Kidney (tissue), 14 donors: ENCODE measurements around the gene EMSY. TPM values are rescaled to one million over a fixed set of nuclear protein-coding genes. Genes with fewer than 3 reads are reported as not detected.

Experiments
- DNase-seq, 5 donors: peaks; one replicate each; pipeline ENCODE4 v3.0.0-alpha.2; 2013 to 2020
- FAIRE-seq: peaks from 2 replicates; lab custom pipeline; 2012; peaks lifted over from hg19 to GRCh38; lab: Jason Lieb, UNC
- H3K27ac ChIP-seq, 2 donors: one replicate each; pipeline ENCODE4 v1.7.0; 2013; ENCODE audit warnings: low read depth in 2 of 2, low read length in 2 of 2, inconsistent platforms in 1 of 2
- H3K27me3 ChIP-seq: one replicate; pipeline ENCODE4 v1.7.1; 2013; ENCODE audit warnings: low read length, inconsistent platforms; ENCODE audit not compliant: control insufficient read depth, insufficient read depth
- H3K36me3 ChIP-seq, 3 donors: one replicate each; pipeline versions ENCODE4 v1.7.0 to v1.7.1; 2013; ENCODE audit warnings: low read length in 3 of 3, control low read depth in 1 of 3, inconsistent platforms in 1 of 3; ENCODE audit not compliant: insufficient read depth in 3 of 3, control insufficient read depth in 2 of 3
- H3K4me1 ChIP-seq, 3 donors: one replicate each; pipeline versions ENCODE4 v1.7.0 to v1.7.1; 2013; ENCODE audit warnings: low read length in 3 of 3, inconsistent platforms in 1 of 3, low read depth in 1 of 3; ENCODE audit not compliant: control insufficient read depth in 2 of 3, insufficient read depth in 2 of 3
- H3K4me3 ChIP-seq, 3 donors: one replicate each; pipeline versions ENCODE4 v1.7.0 to v1.8.1; 2013; ENCODE audit warnings: low read length in 3 of 3, control low read depth in 1 of 3, inconsistent platforms in 1 of 3
- H3K9ac ChIP-seq, 3 donors: one replicate each; pipeline versions ENCODE4 v1.7.0 to v1.7.1; 2013; ENCODE audit warnings: low read length in 3 of 3, control low read depth in 1 of 3, inconsistent platforms in 1 of 3
- H3K9me3 ChIP-seq, 3 donors: one replicate each; pipeline versions ENCODE4 v1.7.0 to v1.7.1; 2013; ENCODE audit warnings: low read length in 3 of 3, control low read depth in 1 of 3, inconsistent platforms in 1 of 3; ENCODE audit not compliant: control insufficient read depth in 2 of 3, insufficient read depth in 1 of 3
- intact Hi-C: fragments of 100-400 bp; cut with DNase I; formaldehyde crosslinking; loops from one replicate; pipeline ENCODE4 v1.11.1; 2022
- polyA plus RNA-seq: library from polyadenylated mRNA; stranded (reverse); fragments of 350-450 nt; fragmentation: Illumina TruSeq; extraction: RNeasy Lipid Tissue Mini Kit (QIAGEN cat#74804); gene quantifications from one replicate; pipeline ENCODE4 v1.2.3, GENCODE V29; 2014; ENCODE audit warnings: low read depth, low replicate concordance; ENCODE audit not compliant: insufficient read depth
- total RNA-seq: library from RNA; stranded (reverse); fragmentation: NEBNext Ultra II Directional; extraction: Animal tissue kit (Norgen Biotek cat#: 25700); gene quantifications from one replicate; pipeline ENCODE4 v1.2.1, GENCODE V29; 2021
- TF ChIP-seq, protein P1 (sequence below): IDR thresholded peaks from 3 replicates; pipeline ENCODE4 v1.5.1; 2012; ENCODE audit warnings: mild to moderate bottlenecking, moderate library complexity, borderline replicate concordance; ENCODE audit not compliant: insufficient read depth; ENCODE audit errors: extremely low read depth
- donor health status: control.
- donor health status: control.
- donor health status: control.
- donor health status: control.
- donor health status: control.
- donor health status: DM: yes; HTN: yes; CAD: no.
- donor health status: Normal renal cell carcinoma (clear cell type).

EMSY gene
- total and polyA plus RNA-seq, 2 donors from 2014 or later, result 7.5 to 22.2 TPM

DNA sequence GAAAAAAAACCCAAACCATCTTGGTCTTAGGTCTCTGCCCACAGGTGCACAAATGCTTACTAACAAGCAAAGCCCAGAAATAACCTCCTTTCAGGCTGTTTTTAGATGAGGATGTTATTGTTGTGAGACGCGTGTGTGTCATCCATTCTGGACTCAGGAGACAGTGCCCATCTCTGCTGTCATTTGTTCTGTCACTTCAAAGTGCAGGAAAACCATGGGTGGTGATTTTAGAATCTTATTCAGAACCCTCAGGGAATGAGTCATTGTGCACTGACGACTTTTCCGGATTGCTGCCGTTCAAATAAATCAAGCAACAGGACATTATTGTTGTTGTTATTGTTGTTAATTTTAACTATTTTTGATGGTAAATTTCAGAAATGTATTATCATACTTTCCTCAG lies 115.4 kb downstream of the EMSY start:
- TF ChIP-seq, protein P1, sequence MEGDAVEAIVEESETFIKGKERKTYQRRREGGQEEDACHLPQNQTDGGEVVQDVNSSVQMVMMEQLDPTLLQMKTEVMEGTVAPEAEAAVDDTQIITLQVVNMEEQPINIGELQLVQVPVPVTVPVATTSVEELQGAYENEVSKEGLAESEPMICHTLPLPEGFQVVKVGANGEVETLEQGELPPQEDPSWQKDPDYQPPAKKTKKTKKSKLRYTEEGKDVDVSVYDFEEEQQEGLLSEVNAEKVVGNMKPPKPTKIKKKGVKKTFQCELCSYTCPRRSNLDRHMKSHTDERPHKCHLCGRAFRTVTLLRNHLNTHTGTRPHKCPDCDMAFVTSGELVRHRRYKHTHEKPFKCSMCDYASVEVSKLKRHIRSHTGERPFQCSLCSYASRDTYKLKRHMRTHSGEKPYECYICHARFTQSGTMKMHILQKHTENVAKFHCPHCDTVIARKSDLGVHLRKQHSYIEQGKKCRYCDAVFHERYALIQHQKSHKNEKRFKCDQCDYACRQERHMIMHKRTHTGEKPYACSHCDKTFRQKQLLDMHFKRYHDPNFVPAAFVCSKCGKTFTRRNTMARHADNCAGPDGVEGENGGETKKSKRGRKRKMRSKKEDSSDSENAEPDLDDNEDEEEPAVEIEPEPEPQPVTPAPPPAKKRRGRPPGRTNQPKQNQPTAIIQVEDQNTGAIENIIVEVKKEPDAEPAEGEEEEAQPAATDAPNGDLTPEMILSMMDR, result no peak
- DNase-seq (peak in 1 of 5 donors; percentile 29), FAIRE-seq (no peak)
- H3K4me1 ChIP-seq, result peaks cover 0 to 2% (median 0%) of the 10 kb centered on the region in 3 donors
- H3K9me3 ChIP-seq, result peaks cover 0 to 2% (median 0%) of the 10 kb centered on the region in 3 donors
- peak overlapping the region in 1 of 2 donors; percentile 54 for H3K27ac ChIP-seq
- no peaks in the 10 kb centered on the region for H3K36me3 ChIP-seq
- H3K9ac ChIP-seq, result no peak overlapping the region
- intact Hi-C loops, result no loop called here
- no peak overlapping the region for H3K4me3 ChIP-seq
- H3K27me3 ChIP-seq, result no peaks in the 10 kb centered on the region

DNA sequence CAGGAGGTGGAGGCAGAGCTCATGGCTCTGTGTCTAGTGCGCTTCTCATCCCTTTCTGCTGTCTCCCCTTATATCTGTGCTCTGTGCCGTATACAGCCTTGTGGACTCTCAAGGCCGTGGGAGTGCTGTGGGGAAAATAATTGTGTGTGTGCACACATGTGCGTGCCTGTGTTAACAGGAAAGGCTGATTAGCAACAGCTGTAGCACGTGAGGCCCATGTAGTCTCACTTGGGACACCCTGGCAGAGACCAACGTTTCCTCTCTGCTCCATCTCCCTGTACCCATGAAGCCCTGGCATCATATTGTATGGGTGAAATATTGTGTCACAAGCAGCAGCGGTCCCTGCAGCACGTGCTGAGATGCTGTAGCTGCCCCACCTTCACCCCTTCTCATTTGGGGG lies 116.4 kb downstream of the EMSY start:
- no peak overlapping the region for H3K9ac ChIP-seq
- no peak overlapping the region for H3K4me3 ChIP-seq
- no peaks in the 10 kb centered on the region for H3K27me3 ChIP-seq
- peaks cover 0 to 2% (median 0%) of the 10 kb centered on the region in 3 donors for H3K9me3 ChIP-seq
- no peaks in the 10 kb centered on the region for H3K36me3 ChIP-seq
- FAIRE-seq, result no peak
- DNase-seq, result peak in 2 of 5 donors; percentile 21 to 35
- H3K4me1 ChIP-seq, result peaks cover 0 to 2% (median 0%) of the 10 kb centered on the region in 3 donors
- intact Hi-C loops, result no loop called here
- no peak overlapping the region for H3K27ac ChIP-seq
- TF ChIP-seq, protein P1, result no peak

DNA sequence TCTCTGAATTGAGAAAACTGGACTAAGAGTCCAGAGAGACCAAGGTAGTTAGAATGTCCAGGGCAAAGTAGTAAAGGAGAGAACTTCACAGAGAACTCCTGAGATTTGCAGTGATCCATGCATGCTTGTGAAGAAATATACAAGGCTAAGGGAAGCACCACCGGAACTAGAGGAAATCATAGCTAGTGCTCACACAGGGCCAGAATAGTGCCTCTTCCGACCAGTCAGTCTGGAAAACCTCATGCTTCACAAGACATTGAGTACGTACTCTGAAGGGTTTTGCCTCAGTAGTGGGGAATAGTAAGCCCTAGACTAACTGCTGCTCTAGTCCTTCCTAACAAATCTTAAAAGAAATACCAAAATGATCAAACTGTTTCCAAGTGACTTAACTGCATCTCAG lies 117.7 kb downstream of the EMSY start:
- Histone ChIP-seq H3K9me3 (peaks cover 0 to 2% (median 0%) of the 10 kb centered on the region in 3 donors), H3K27ac (no peak overlapping the region), H3K27me3 (no peaks in the 10 kb centered on the region), H3K36me3 (no peaks in the 10 kb centered on the region), H3K4me3 (no peak overlapping the region), H3K9ac (no peak overlapping the region), H3K4me1 (peaks cover 0 to 2% (median 0%) of the 10 kb centered on the region in 3 donors)
- TF ChIP-seq, protein P1, result no peak
- DNase-seq (no peak), FAIRE-seq (no peak)
- intact Hi-C loops, result no loop called here

DNA sequence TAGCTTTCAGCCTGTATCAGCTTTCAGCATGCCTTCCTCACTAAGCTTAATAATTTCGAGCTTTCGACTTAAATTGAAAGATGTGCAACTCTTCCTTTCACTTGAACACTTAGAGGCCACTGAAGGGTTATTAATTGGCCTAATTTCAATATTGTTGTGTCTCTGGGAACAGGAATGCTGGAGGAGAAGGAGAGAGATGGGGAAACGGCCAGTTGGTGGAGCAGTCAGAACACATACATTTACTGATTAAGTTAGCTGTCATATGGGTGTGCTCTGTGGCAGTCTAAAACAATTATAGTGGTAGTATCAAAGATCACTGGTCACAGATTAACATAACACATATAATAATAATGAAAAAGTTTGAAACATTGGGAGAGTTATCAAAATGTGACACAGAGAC lies 119.5 kb downstream of the EMSY start:
- Histone ChIP-seq H3K9ac (no peak overlapping the region), H3K27ac (no peak overlapping the region)

More for the DNA sequence above, 119.5 kb downstream of the EMSY start:
- intact Hi-C loops, result no loop called here
- Histone ChIP-seq H3K36me3 (no peaks in the 10 kb centered on the region), H3K4me3 (no peak overlapping the region), H3K4me1 (peaks cover 0 to 2% (median 0%) of the 10 kb centered on the region in 3 donors), H3K27me3 (no peaks in the 10 kb centered on the region), H3K9me3 (peaks cover 0 to 2% (median 2%) of the 10 kb centered on the region in 3 donors)
- TF ChIP-seq, protein P1, result no peak
- FAIRE-seq (no peak), DNase-seq (no peak)
